Osteoblast (primary cell): ENCODE measurements around the gene ENDOV. TPM values are rescaled to one million over a fixed set of nuclear protein-coding genes. Genes with fewer than 3 reads are reported as not detected.

Source experiments
- DNase-seq: peaks from one replicate; pipeline ENCODE4 v3.0.0; 2011; ENCODE audit warnings: low spot score, mixed read lengths; ENCODE audit not compliant: insufficient read length; ENCODE audit errors: missing footprints
- H2AFZ ChIP-seq: 2 replicates; pipeline ENCODE4 v1.6.0; 2011; ENCODE audit warnings: mild to moderate bottlenecking, low read length
- H3K27ac ChIP-seq: 2 replicates; pipeline ENCODE4 v1.5.1; 2011; ENCODE audit warnings: mild to moderate bottlenecking, low read depth, low read length, moderate library complexity
- H3K27me3 ChIP-seq: 2 replicates; pipeline ENCODE4 v1.6.0; 2012; ENCODE audit warnings: mild to moderate bottlenecking, control low read depth, inconsistent platforms, low read length, moderate library complexity; ENCODE audit not compliant: insufficient read depth
- H3K36me3 ChIP-seq: 2 replicates; pipeline ENCODE4 v1.5.1; 2011; ENCODE audit warnings: mild to moderate bottlenecking, low read length, control low read depth, moderate library complexity; ENCODE audit not compliant: insufficient read depth
- H3K4me1 ChIP-seq: 2 replicates; pipeline ENCODE4 v1.5.1; 2011; ENCODE audit warnings: mild to moderate bottlenecking, low read length, control low read depth, moderate library complexity; ENCODE audit not compliant: insufficient read depth
- H3K4me2 ChIP-seq: 2 replicates; pipeline ENCODE4 v1.6.0; 2011; ENCODE audit warnings: mild to moderate bottlenecking, low read length; ENCODE audit not compliant: insufficient read depth
- H3K4me3 ChIP-seq: fragments of 200-600 bp; sonication (generic); 3 replicates; pipeline ENCODE4 v1.5.1; 2012; ENCODE audit warnings: mild to moderate bottlenecking, low read length, inconsistent platforms; ENCODE audit not compliant: insufficient read depth
- H3K79me2 ChIP-seq: 2 replicates; pipeline ENCODE4 v1.6.0; 2012; ENCODE audit warnings: mild to moderate bottlenecking, low read length, control low read depth, inconsistent platforms; ENCODE audit not compliant: insufficient read depth
- H3K9me3 ChIP-seq: 2 replicates; pipeline ENCODE4 v1.5.1; 2011; ENCODE audit warnings: low read depth, low read length, control low read depth
- H4K20me1 ChIP-seq: 2 replicates; pipeline ENCODE4 v1.6.0; 2012; ENCODE audit warnings: mild to moderate bottlenecking, low read length, control low read depth; ENCODE audit not compliant: insufficient read depth
- CTCF ChIP-seq: IDR thresholded peaks from 2 replicates; pipeline ENCODE4 v1.5.1; 2011; ENCODE audit warnings: mild to moderate bottlenecking, low read depth, low read length, moderate library complexity; ENCODE audit errors: extremely low read depth
- total RNA-seq: library from RNA; depleted of rRNA; stranded (reverse); fragments of >200 nt; gene quantifications from 2 replicates; pipeline ENCODE4 v1.2.3, GENCODE V29; 2012

Gene ENDOV
- total RNA-seq, 1 donor, result 19.5 TPM

GRCh38 chr17:80470603-80471002, 55.6 kb downstream of the ENDOV start:
- Histone ChIP-seq H4K20me1 (no peaks in the 10 kb centered on the region), H3K4me3 (no peak overlapping the region), H3K9me3 (no peaks in the 10 kb centered on the region), H3K27me3 (peaks cover 89% of the 10 kb centered on the region), H3K27ac (no peak overlapping the region), H3K79me2 (no peaks in the 10 kb centered on the region), H3K4me2 (no peak overlapping the region), H3K4me1 (no peaks in the 10 kb centered on the region), H3K36me3 (no peaks in the 10 kb centered on the region), H2AFZ (no peak overlapping the region)
- DNase-seq, result no peak
- TF ChIP-seq CTCF, result no peak

GRCh38 chr17:80471922-80472321, 57.0 kb downstream of the ENDOV start:
- H3K27me3 ChIP-seq, result peaks cover 89% of the 10 kb centered on the region

GRCh38 chr17:80472996-80473395, 58.0 kb downstream of the ENDOV start:
- Histone ChIP-seq H2AFZ (no peak overlapping the region), H4K20me1 (no peaks in the 10 kb centered on the region), H3K27ac (no peak overlapping the region), H3K4me1 (no peaks in the 10 kb centered on the region), H3K4me3 (no peak overlapping the region), H3K79me2 (no peaks in the 10 kb centered on the region), H3K4me2 (no peak overlapping the region), H3K36me3 (no peaks in the 10 kb centered on the region), H3K9me3 (no peaks in the 10 kb centered on the region), H3K27me3 (peaks cover 89% of the 10 kb centered on the region)
- DNase-seq, result no peak
- no peak for TF ChIP-seq CTCF

More at GRCh38 chr17:80471922-80472321, 57.0 kb downstream of the ENDOV start:
- peak; percentile 87 for DNase-seq
- Histone ChIP-seq H2AFZ (no peak overlapping the region), H3K4me2 (no peak overlapping the region), H4K20me1 (no peaks in the 10 kb centered on the region), H3K9me3 (no peaks in the 10 kb centered on the region), H3K36me3 (no peaks in the 10 kb centered on the region), H3K79me2 (no peaks in the 10 kb centered on the region), H3K4me3 (no peak overlapping the region), H3K27ac (no peak overlapping the region), H3K4me1 (no peaks in the 10 kb centered on the region)
- TF ChIP-seq CTCF, result no peak

GRCh38 chr17:80473701-80474100, 58.7 kb downstream of the ENDOV start:
- H3K79me2 ChIP-seq, result no peaks in the 10 kb centered on the region
- H3K4me1 ChIP-seq, result no peaks in the 10 kb centered on the region
- H4K20me1 ChIP-seq, result no peaks in the 10 kb centered on the region
- no peak overlapping the region for H2AFZ ChIP-seq
- H3K4me2 ChIP-seq, result no peak overlapping the region
- no peaks in the 10 kb centered on the region for H3K9me3 ChIP-seq
- no peaks in the 10 kb centered on the region for H3K36me3 ChIP-seq
- peaks cover 90% of the 10 kb centered on the region for H3K27me3 ChIP-seq
- no peak overlapping the region for H3K4me3 ChIP-seq
- no peak for TF ChIP-seq CTCF
- DNase-seq, result no peak
- no peak overlapping the region for H3K27ac ChIP-seq
